HEK293 (cell line): Measurements from ENCODE around the gene PRMT7.

Source experiments
- CTCF ChIA-PET: fragments of 350-600 bp; formaldehyde crosslinking; extraction: SDS; loops from one replicate; lab custom pipeline; 2021; ENCODE audit warnings: antibody characterized with exemption; lab: Yijun Ruan, JAX
- POLR2A ChIA-PET: fragments of 300-600 bp; formaldehyde crosslinking; extraction: SDS; loops from one replicate; lab custom pipeline; 2020; ENCODE audit warnings: antibody characterized with exemption, inconsistent platforms; lab: Yijun Ruan, JAX
- H3K27ac ChIP-seq: fragments of 200-500 bp; sonication (Bioruptor generic); 2 replicates; pipeline ENCODE4 v1.5.1; 2014; ENCODE audit warnings: low read depth, low read length, control low read depth, inconsistent platforms; ENCODE audit errors: extremely low read depth
- H3K36me3 ChIP-seq, 2 experiments: fragments of 200-500 bp in 1 of 2; sonication (Bioruptor generic) in 1 of 2; 1 replicate in 1 of 2; 2 replicates in 1 of 2; pipeline ENCODE4 v1.5.1; 2014 to 2017; ENCODE audit warnings: inconsistent platforms in 2 of 2, low read length in 2 of 2; ENCODE audit not compliant: control insufficient read depth in 2 of 2, insufficient read depth in 1 of 2
- H3K4me1 ChIP-seq: fragments of 200-500 bp; sonication (Bioruptor generic); 2 replicates; pipeline ENCODE4 v1.5.1; 2014; ENCODE audit warnings: mild to moderate bottlenecking, low read length, inconsistent platforms; ENCODE audit not compliant: control insufficient read depth, insufficient read depth
- H3K4me3 ChIP-seq: 2 replicates; pipeline ENCODE4 v1.5.1; 2011; ENCODE audit warnings: low read depth, mild to moderate bottlenecking, control low read depth, low read length, moderate library complexity
- H3K9me3 ChIP-seq: fragments of 200-500 bp; sonication (Bioruptor generic); 2 replicates; pipeline ENCODE4 v1.5.1; 2014; ENCODE audit warnings: low read depth, low read length, inconsistent platforms; ENCODE audit not compliant: control insufficient read depth, insufficient read depth
- GLI4 ChIP-seq: fragments of 450-650 bp; formaldehyde crosslinking; IDR thresholded peaks from 2 replicates; pipeline ENCODE4 v1.5.1; 2016; ENCODE audit warnings: missing biosample characterization, missing genetic modification characterization
- HOXD13 ChIP-seq: sonication (generic); formaldehyde crosslinking; IDR thresholded peaks from 2 replicates; pipeline ENCODE4 v1.8.0; 2022; ENCODE audit warnings: missing genetic modification reagents, borderline replicate concordance
- MYNN ChIP-seq: fragments of 450-650 bp; formaldehyde crosslinking; IDR thresholded peaks from 2 replicates; pipeline ENCODE4 v1.5.1; 2016; ENCODE audit warnings: missing biosample characterization, missing genetic modification characterization, borderline replicate concordance
- TCF7L2 ChIP-seq: IDR thresholded peaks from 2 replicates; pipeline ENCODE4 v1.6.1; 2011; ENCODE audit warnings: low read depth, mild to moderate bottlenecking, inconsistent platforms, low read length, moderate library complexity, borderline replicate concordance
- YY2 ChIP-seq: fragments of 450-650 bp; formaldehyde crosslinking; IDR thresholded peaks from 2 replicates; pipeline ENCODE4 v1.5.1; 2016; ENCODE audit warnings: missing biosample characterization, missing genetic modification characterization
- ZNF155 ChIP-seq: fragments of 450-650 bp; formaldehyde crosslinking; IDR thresholded peaks from 2 replicates; pipeline ENCODE4 v1.5.1; 2016; ENCODE audit warnings: missing biosample characterization, missing genetic modification characterization
- ZNF19 ChIP-seq: fragments of 450-650 bp; formaldehyde crosslinking; IDR thresholded peaks from 2 replicates; pipeline ENCODE4; 2016; ENCODE audit warnings: missing biosample characterization, missing genetic modification characterization, low read depth
- ZNF202 ChIP-seq: fragments of 450-650 bp; formaldehyde crosslinking; IDR thresholded peaks from 2 replicates; pipeline ENCODE4 v1.5.1; 2016; ENCODE audit warnings: missing biosample characterization, missing genetic modification characterization, borderline replicate concordance
- ZNF248 ChIP-seq: fragments of 450-650 bp; formaldehyde crosslinking; IDR thresholded peaks from 2 replicates; pipeline ENCODE4 v1.5.1; 2017; ENCODE audit warnings: missing biosample characterization, missing genetic modification characterization
- ZNF561 ChIP-seq: fragments of 450-650 bp; IDR thresholded peaks from 2 replicates; pipeline ENCODE4 v1.5.1; 2018; ENCODE audit warnings: missing biosample characterization, missing genetic modification characterization, borderline replicate concordance
- ZNF596 ChIP-seq: fragments of 450-650 bp; IDR thresholded peaks from 2 replicates; pipeline ENCODE4 v1.5.0; 2018; ENCODE audit warnings: missing biosample characterization, mild to moderate bottlenecking, missing genetic modification characterization, moderate library complexity
- ZNF654 ChIP-seq: fragments of 450-650 bp; formaldehyde crosslinking; IDR thresholded peaks from 2 replicates; pipeline ENCODE4 v1.5.1; 2016; ENCODE audit warnings: low read depth, missing biosample characterization, missing genetic modification characterization
- ZNF677 ChIP-seq: fragments of 450-650 bp; IDR thresholded peaks from 2 replicates; pipeline ENCODE4 v1.5.0; 2018; ENCODE audit warnings: missing biosample characterization, mild to moderate bottlenecking, missing genetic modification characterization, moderate library complexity
- ZNF701 ChIP-seq: fragments of 450-650 bp; formaldehyde crosslinking; IDR thresholded peaks from 2 replicates; pipeline ENCODE4 v1.5.1; 2016; ENCODE audit warnings: missing biosample characterization, missing genetic modification characterization
- ZNF777 ChIP-seq: fragments of 450-650 bp; formaldehyde crosslinking; IDR thresholded peaks from 2 replicates; pipeline ENCODE4 v1.5.1; 2017; ENCODE audit warnings: missing biosample characterization, missing genetic modification characterization, borderline replicate concordance
- ZSCAN30 ChIP-seq: fragments of 450-650 bp; IDR thresholded peaks from 2 replicates; pipeline ENCODE4 v1.5.1; 2018; ENCODE audit warnings: missing biosample characterization, mild to moderate bottlenecking, missing genetic modification characterization, moderate library complexity
- TF ChIP-seq, protein P1 (sequence below): fragments of 450-650 bp; formaldehyde crosslinking; IDR thresholded peaks from 2 replicates; pipeline ENCODE4 v1.5.1; 2016; ENCODE audit warnings: missing biosample characterization, missing genetic modification characterization
- TF ChIP-seq, protein P2 (sequence below): fragments of 450-650 bp; formaldehyde crosslinking; IDR thresholded peaks from 2 replicates; pipeline ENCODE4 v1.5.1; 2017; ENCODE audit warnings: missing biosample characterization, missing genetic modification characterization
- TF ChIP-seq, protein P3 (sequence below): fragments of 450-650 bp; formaldehyde crosslinking; IDR thresholded peaks from 2 replicates; pipeline ENCODE4 v1.5.1; 2017; ENCODE audit warnings: missing biosample characterization, missing genetic modification characterization
- TF ChIP-seq, protein P4 (sequence below): fragments of 450-650 bp; formaldehyde crosslinking; IDR thresholded peaks from 2 replicates; pipeline ENCODE4 v1.5.1; 2016; ENCODE audit warnings: missing biosample characterization, missing genetic modification characterization
- TF ChIP-seq, protein P5 (sequence below): fragments of 450-650 bp; formaldehyde crosslinking; IDR thresholded peaks from 2 replicates; pipeline ENCODE4 v1.5.1; 2017; ENCODE audit warnings: missing biosample characterization, mild to moderate bottlenecking, missing genetic modification characterization, moderate library complexity

Gene PRMT7

DNA sequence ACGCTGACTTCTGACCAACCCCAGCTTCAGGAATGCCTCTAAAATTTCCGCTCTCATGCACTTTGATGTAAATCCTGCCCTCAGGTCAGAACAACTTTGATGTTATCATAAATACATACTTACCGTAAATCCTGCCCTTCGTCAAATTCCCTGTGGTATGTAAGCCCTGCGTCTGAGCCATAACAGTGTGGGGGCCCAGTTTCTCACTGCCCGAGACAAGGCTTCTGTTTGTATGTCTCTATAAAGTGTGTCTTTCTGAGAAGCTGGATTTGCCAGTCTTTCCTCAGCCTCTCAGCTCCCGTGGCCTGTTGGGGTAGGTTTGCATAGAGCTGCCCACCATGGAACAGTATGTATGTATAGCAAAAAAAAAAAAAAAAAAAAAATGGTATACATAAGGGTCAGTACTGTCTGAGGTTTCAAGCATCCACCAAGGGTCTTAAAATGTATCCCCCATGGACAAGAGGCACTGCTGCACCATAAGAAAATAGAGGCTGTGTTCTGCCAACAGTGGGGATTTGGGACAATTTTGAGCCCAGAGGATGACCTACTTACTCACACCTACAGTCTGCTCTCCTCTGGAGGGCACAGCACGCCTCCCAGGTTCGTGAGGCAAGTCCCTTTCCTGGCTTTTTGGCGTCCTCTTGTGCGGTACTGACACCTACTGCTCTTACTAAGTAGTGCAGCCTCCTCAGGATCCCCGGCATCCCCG, 17.5 kb downstream of the PRMT7 start (continued):
- TF ChIP-seq, protein P1, sequence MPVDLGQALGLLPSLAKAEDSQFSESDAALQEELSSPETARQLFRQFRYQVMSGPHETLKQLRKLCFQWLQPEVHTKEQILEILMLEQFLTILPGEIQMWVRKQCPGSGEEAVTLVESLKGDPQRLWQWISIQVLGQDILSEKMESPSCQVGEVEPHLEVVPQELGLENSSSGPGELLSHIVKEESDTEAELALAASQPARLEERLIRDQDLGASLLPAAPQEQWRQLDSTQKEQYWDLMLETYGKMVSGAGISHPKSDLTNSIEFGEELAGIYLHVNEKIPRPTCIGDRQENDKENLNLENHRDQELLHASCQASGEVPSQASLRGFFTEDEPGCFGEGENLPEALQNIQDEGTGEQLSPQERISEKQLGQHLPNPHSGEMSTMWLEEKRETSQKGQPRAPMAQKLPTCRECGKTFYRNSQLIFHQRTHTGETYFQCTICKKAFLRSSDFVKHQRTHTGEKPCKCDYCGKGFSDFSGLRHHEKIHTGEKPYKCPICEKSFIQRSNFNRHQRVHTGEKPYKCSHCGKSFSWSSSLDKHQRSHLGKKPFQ = peak; percentile 48; the same call in 1 of the 2 replicates
- TF ChIP-seq, protein P2, sequence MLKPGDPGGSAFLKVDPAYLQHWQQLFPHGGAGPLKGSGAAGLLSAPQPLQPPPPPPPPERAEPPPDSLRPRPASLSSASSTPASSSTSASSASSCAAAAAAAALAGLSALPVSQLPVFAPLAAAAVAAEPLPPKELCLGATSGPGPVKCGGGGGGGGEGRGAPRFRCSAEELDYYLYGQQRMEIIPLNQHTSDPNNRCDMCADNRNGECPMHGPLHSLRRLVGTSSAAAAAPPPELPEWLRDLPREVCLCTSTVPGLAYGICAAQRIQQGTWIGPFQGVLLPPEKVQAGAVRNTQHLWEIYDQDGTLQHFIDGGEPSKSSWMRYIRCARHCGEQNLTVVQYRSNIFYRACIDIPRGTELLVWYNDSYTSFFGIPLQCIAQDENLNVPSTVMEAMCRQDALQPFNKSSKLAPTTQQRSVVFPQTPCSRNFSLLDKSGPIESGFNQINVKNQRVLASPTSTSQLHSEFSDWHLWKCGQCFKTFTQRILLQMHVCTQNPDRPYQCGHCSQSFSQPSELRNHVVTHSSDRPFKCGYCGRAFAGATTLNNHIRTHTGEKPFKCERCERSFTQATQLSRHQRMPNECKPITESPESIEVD (tag by site-specific recombination) = 0 out of 2 replicates have a peak, but pooled peaks have one; percentile 18
- TF ChIP-seq ZNF202 (tag by site-specific recombination) = no peak
- no peak for TF ChIP-seq ZNF155
- no peak for TF ChIP-seq MYNN
- TF ChIP-seq ZSCAN30 = peak; percentile 47; the same call in 1 of the 2 replicates
- TF ChIP-seq ZNF596 (tag by site-specific recombination) = no peak
- TF ChIP-seq ZNF677 (tag by site-specific recombination) = no peak
- TF ChIP-seq HOXD13 (CRISPR knock-in tag) = no peak
- no peak for TF ChIP-seq ZNF19 (tag by site-specific recombination)
- no peak for TF ChIP-seq ZNF777 (tag by site-specific recombination)
- peak; percentile 85 for TF ChIP-seq TCF7L2
- TF ChIP-seq ZNF248 (tag by site-specific recombination) = no peak
- TF ChIP-seq, protein P3, sequence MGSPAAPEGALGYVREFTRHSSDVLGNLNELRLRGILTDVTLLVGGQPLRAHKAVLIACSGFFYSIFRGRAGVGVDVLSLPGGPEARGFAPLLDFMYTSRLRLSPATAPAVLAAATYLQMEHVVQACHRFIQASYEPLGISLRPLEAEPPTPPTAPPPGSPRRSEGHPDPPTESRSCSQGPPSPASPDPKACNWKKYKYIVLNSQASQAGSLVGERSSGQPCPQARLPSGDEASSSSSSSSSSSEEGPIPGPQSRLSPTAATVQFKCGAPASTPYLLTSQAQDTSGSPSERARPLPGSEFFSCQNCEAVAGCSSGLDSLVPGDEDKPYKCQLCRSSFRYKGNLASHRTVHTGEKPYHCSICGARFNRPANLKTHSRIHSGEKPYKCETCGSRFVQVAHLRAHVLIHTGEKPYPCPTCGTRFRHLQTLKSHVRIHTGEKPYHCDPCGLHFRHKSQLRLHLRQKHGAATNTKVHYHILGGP (tag by site-specific recombination) = no peak
- TF ChIP-seq ZNF654 (tag by site-specific recombination) = peak; percentile 95
- TF ChIP-seq ZNF701 = no peak
- no peak for TF ChIP-seq GLI4 (tag by site-specific recombination)
- no peak for TF ChIP-seq YY2 (tag by site-specific recombination)
- TF ChIP-seq, protein P4, sequence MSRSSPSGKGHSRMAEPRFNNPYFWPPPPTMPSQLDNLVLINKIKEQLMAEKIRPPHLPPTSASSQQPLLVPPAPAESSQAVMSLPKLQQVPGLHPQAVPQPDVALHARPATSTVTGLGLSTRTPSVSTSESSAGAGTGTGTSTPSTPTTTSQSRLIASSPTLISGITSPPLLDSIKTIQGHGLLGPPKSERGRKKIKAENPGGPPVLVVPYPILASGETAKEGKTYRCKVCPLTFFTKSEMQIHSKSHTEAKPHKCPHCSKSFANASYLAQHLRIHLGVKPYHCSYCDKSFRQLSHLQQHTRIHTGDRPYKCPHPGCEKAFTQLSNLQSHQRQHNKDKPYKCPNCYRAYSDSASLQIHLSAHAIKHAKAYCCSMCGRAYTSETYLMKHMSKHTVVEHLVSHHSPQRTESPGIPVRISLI (tag by site-specific recombination) = peak; percentile 81

DNA sequence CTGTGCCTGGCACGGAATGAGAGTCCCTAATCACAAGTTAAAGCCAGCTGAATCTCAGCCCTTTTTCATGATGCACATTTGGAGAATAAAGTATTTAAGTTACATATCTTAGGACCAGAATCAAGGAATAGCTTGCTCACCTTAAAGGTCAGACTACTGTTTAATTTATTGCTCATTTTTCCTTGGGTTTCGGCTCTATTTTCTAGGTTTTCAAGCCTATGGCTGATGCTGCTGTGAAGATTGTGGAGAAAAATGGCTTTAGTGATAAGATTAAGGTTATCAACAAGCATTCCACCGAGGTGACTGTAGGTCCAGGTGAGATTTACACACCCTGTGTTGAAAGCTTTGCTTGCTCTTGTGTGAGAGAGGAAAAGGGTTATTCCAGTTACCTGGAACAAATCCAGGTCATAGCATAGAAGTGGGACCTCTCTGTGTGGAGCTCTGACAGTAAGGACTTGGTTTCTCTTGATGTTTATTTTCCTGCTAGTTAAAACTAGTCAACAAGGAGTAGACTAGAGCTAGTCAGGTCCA, 18.1 kb downstream of the PRMT7 start:
- CTCF ChIA-PET = interaction anchor here (0.6 to 4.9 kb wide), 32 partner anchors 9 to 471 kb away, joined by 3 to 151 read pairs (median 4); partner anchors contain the start of genes PRMT7, SLC7A6 and SLC7A6OS
- TF ChIP-seq, protein P5, sequence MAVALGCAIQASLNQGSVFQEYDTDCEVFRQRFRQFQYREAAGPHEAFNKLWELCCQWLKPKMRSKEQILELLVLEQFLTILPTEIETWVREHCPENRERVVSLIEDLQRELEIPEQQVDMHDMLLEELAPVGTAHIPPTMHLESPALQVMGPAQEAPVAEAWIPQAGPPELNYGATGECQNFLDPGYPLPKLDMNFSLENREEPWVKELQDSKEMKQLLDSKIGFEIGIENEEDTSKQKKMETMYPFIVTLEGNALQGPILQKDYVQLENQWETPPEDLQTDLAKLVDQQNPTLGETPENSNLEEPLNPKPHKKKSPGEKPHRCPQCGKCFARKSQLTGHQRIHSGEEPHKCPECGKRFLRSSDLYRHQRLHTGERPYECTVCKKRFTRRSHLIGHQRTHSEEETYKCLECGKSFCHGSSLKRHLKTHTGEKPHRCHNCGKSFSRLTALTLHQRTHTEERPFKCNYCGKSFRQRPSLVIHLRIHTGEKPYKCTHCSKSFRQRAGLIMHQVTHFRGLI (tag by site-specific recombination) = no peak
- 0 out of 2 replicates have a peak, but pooled peaks have one; percentile 7 for TF ChIP-seq ZNF561 (tag by site-specific recombination)
- TF ChIP-seq, all 188 proteins: peak for 1
- Histone ChIP-seq H3K4me1 (peaks cover 3% of the 10 kb centered on the region; the same call in 1 of the 2 replicates), H3K36me3 (peaks cover 11 to 44% of the 10 kb centered on the region in 2 experiments; a peak in 2 of 3 replicates), H3K4me3 (no peak overlapping the region), H3K9me3 (no peaks in the 10 kb centered on the region), H3K27ac (no peak overlapping the region)
- POLR2A ChIA-PET = interaction anchor here (1.7 to 3.8 kb wide), 3 partner anchors 18 to 67 kb away, joined by 6 to 39 read pairs (median 8); partner anchors contain the start of genes PRMT7, SLC7A6 and SLC7A6OS
